Measurements from ENCODE around the gene PAX5. TPM values are rescaled to one million over a fixed set of nuclear protein-coding genes. Genes with fewer than 3 reads are reported as not detected.

PAX5 gene
- total RNA-seq, 1 experiment from 2014 or later: not detected

- in situ Hi-C loops (cut with HindIII; ENCODE audit: low pct_unique_long_range_greater_than_20kb, low sequenced_read_pairs): no loop called here
- DNase-seq (ENCODE audit: low read depth): no peak
Measured at GRCh38 chr9:36996706-36997086, 37.4 kb downstream of the PAX5 start.

GRCh38 chr9:36995927-36996705 is 38.0 kb downstream of the PAX5 start:
- in situ Hi-C loops (cut with HindIII; ENCODE audit: low pct_unique_long_range_greater_than_20kb, low sequenced_read_pairs): no loop called here

GRCh38 chr9:36993933-36994764 is 39.9 kb downstream of the PAX5 start:
- in situ Hi-C loops (cut with HindIII; ENCODE audit: low pct_unique_long_range_greater_than_20kb, low sequenced_read_pairs): no loop called here

More at GRCh38 chr9:36995927-36996705, 38.0 kb downstream of the PAX5 start:
- peak; percentile 35 for DNase-seq (ENCODE audit: low read depth)

GRCh38 chr9:36992501-36993316 is 41.4 kb downstream of the PAX5 start:
- in situ Hi-C loops (cut with HindIII; ENCODE audit: low pct_unique_long_range_greater_than_20kb, low sequenced_read_pairs): no loop called here

More at GRCh38 chr9:36993933-36994764, 39.9 kb downstream of the PAX5 start:
- no peak for DNase-seq (ENCODE audit: low read depth)

GRCh38 chr9:36991516-36992134 is 42.4 kb downstream of the PAX5 start:
- DNase-seq (ENCODE audit: low read depth): no peak
- in situ Hi-C loops (cut with HindIII; ENCODE audit: low pct_unique_long_range_greater_than_20kb, low sequenced_read_pairs): no loop called here

More at GRCh38 chr9:36992501-36993316, 41.4 kb downstream of the PAX5 start:
- DNase-seq (ENCODE audit: low read depth): no peak

- in situ Hi-C loops (cut with HindIII; ENCODE audit: low pct_unique_long_range_greater_than_20kb, low sequenced_read_pairs): loop anchor here (10.0 kb wide), 1 partner anchor 426 kb away; no protein-coding TSS in a partner anchor
- no peak for DNase-seq (ENCODE audit: low read depth)
Measured at GRCh38 chr9:36988848-36989247, 45.2 kb downstream of the PAX5 start.

GRCh38 chr9:36987891-36988290 is 46.2 kb downstream of the PAX5 start:
- no peak for DNase-seq (ENCODE audit: low read depth)
- in situ Hi-C loops (cut with HindIII; ENCODE audit: low pct_unique_long_range_greater_than_20kb, low sequenced_read_pairs): loop anchor here (10.0 kb wide), 1 partner anchor 427 kb away; no protein-coding TSS in a partner anchor

- DNase-seq (ENCODE audit: low read depth): no peak
- in situ Hi-C loops (cut with HindIII; ENCODE audit: low pct_unique_long_range_greater_than_20kb, low sequenced_read_pairs): loop anchor here (10.0 kb wide), 1 partner anchor 427 kb away; no protein-coding TSS in a partner anchor
Measured at GRCh38 chr9:36987409-36987808, 46.7 kb downstream of the PAX5 start.

- no peak for DNase-seq (ENCODE audit: low read depth)
- in situ Hi-C loops (cut with HindIII; ENCODE audit: low pct_unique_long_range_greater_than_20kb, low sequenced_read_pairs): loop anchor here (10.0 kb wide), 1 partner anchor 428 kb away; no protein-coding TSS in a partner anchor
Measured at GRCh38 chr9:36986468-36987408, 47.3 kb downstream of the PAX5 start.

- DNase-seq (ENCODE audit: low read depth): no peak
- in situ Hi-C loops (cut with HindIII; ENCODE audit: low pct_unique_long_range_greater_than_20kb, low sequenced_read_pairs): loop anchor here (10.0 kb wide), 1 partner anchor 429 kb away; no protein-coding TSS in a partner anchor
Measured at GRCh38 chr9:36985769-36986467, 48.1 kb downstream of the PAX5 start.

- in situ Hi-C loops (cut with HindIII; ENCODE audit: low pct_unique_long_range_greater_than_20kb, low sequenced_read_pairs): loop anchor here (10.0 kb wide), 1 partner anchor 430 kb away; no protein-coding TSS in a partner anchor
- no peak for DNase-seq (ENCODE audit: low read depth)
Measured at GRCh38 chr9:36985061-36985768, 48.9 kb downstream of the PAX5 start.

GRCh38 chr9:36980148-36980974 is 53.7 kb downstream of the PAX5 start:
- no peak for DNase-seq (ENCODE audit: low read depth)
- in situ Hi-C loops (cut with HindIII; ENCODE audit: low pct_unique_long_range_greater_than_20kb, low sequenced_read_pairs): loop anchor here (10.0 kb wide), 1 partner anchor 434 kb away; no protein-coding TSS in a partner anchor

GRCh38 chr9:36976371-36977030 is 57.6 kb downstream of the PAX5 start:
- no peak for DNase-seq (ENCODE audit: low read depth)
- in situ Hi-C loops (cut with HindIII; ENCODE audit: low pct_unique_long_range_greater_than_20kb, low sequenced_read_pairs): no loop called here

- in situ Hi-C loops (cut with HindIII; ENCODE audit: low pct_unique_long_range_greater_than_20kb, low sequenced_read_pairs): no loop called here
- no peak for DNase-seq (ENCODE audit: low read depth)
Measured at GRCh38 chr9:36974731-36975130, 59.3 kb downstream of the PAX5 start.

Measured in Caki2 (cell line).